Gastrocnemius medialis (tissue), 4 donors: ENCODE results near the gene ZNF507.

Source experiments
- POLR2A ChIP-seq, 2 donors: fragments of 450-650 bp; IDR thresholded peaks; one replicate each; pipeline ENCODE4 v1.6.1; 2017; ENCODE audit warnings: antibody characterized with exemption in 2 of 2, mild to moderate bottlenecking in 2 of 2, moderate library complexity in 2 of 2
- TF ChIP-seq, protein P1 (sequence below), 5 experiments: fragments of 450-650 bp in 3 of 5; fragments of 200-600 bp in 2 of 5; sonication (generic) in 2 of 5; IDR thresholded peaks in 4 of 5; conservative IDR thresholded peaks in 1 of 5; 1 replicate in 4 of 5; 2 replicates in 1 of 5; pipeline ENCODE4 v1.5.1; 2016 to 2019; ENCODE audit warnings: antibody characterized with exemption in 5 of 5, mild to moderate bottlenecking in 3 of 5, moderate library complexity in 3 of 5

GRCh38 chr19:32313569-32314265 lies 31.7 kb upstream of the ZNF507 start:
- TF ChIP-seq, protein P1, sequence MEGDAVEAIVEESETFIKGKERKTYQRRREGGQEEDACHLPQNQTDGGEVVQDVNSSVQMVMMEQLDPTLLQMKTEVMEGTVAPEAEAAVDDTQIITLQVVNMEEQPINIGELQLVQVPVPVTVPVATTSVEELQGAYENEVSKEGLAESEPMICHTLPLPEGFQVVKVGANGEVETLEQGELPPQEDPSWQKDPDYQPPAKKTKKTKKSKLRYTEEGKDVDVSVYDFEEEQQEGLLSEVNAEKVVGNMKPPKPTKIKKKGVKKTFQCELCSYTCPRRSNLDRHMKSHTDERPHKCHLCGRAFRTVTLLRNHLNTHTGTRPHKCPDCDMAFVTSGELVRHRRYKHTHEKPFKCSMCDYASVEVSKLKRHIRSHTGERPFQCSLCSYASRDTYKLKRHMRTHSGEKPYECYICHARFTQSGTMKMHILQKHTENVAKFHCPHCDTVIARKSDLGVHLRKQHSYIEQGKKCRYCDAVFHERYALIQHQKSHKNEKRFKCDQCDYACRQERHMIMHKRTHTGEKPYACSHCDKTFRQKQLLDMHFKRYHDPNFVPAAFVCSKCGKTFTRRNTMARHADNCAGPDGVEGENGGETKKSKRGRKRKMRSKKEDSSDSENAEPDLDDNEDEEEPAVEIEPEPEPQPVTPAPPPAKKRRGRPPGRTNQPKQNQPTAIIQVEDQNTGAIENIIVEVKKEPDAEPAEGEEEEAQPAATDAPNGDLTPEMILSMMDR (IDR thresholded peaks at IDR 0.05 in 4 of 5, conservative IDR thresholded peaks at IDR 0.05 in 1 of 5): no peak
- TF ChIP-seq POLR2A (IDR thresholded peaks at IDR 0.05): no peak
